ACHN (cell line): Measurements from ENCODE around the gene ZNF398.
"Not testable (repeated sequence)": the region's sequence is repeated elsewhere in the genome, so short reads cannot be mapped to it uniquely, and the experiment has no call there.

ENCODE experiments used
- DNase-seq: peaks from one replicate; pipeline ENCODE4 v3.0.0-alpha.2; 2015
- in situ Hi-C: cut with HindIII; loops from 2 replicates; pipeline ENCODE4 v1.10.0; 2017; ENCODE audit warnings: low sequenced_read_pairs, low pct_ligation_motif_present, low pct_unique_long_range_greater_than_20kb

The ZNF398 gene, protein sequence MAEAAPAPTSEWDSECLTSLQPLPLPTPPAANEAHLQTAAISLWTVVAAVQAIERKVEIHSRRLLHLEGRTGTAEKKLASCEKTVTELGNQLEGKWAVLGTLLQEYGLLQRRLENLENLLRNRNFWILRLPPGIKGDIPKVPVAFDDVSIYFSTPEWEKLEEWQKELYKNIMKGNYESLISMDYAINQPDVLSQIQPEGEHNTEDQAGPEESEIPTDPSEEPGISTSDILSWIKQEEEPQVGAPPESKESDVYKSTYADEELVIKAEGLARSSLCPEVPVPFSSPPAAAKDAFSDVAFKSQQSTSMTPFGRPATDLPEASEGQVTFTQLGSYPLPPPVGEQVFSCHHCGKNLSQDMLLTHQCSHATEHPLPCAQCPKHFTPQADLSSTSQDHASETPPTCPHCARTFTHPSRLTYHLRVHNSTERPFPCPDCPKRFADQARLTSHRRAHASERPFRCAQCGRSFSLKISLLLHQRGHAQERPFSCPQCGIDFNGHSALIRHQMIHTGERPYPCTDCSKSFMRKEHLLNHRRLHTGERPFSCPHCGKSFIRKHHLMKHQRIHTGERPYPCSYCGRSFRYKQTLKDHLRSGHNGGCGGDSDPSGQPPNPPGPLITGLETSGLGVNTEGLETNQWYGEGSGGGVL

GRCh38 chr7:149147072-149147751 lies at the start of gene ZNF398:
Gene ZNF398 (plus strand): TSS chr7:149147453. CDS start chr7:149147743, 290 bp downstream.
- in situ Hi-C loops, result no loop called here
- peak; percentile 86 for DNase-seq

DNA sequence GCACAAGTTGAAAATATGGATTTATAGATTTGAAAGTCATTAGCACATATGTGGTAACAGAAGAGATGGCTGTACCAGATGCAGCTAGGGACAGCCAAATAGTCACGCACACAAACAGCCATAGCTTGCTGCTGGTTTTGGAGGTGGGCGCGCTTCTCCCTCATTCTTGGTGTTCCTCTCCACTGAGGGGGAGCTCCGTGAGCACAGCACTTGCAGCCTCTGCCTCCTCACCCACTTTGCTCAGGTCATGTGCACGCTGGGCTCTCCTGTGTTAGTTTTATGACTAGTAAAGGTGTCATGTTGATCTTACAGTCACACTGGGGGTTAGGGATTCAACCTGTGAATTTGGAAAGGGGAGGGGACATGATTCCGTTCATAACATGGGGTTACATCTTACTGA lies 48.2 kb upstream of the ZNF398 start:
- in situ Hi-C loops, result no loop called here
- DNase-seq, result no peak

- DNase-seq, result no peak
- in situ Hi-C loops, result no loop called here
These were observed 46.4 kb upstream of the ZNF398 start for GRCh38 chr7:149100821-149101220.

GRCh38 chr7:149102666-149103065 lies 44.6 kb upstream of the ZNF398 start:
- DNase-seq, result no peak
- in situ Hi-C loops, result no loop called here

DNA sequence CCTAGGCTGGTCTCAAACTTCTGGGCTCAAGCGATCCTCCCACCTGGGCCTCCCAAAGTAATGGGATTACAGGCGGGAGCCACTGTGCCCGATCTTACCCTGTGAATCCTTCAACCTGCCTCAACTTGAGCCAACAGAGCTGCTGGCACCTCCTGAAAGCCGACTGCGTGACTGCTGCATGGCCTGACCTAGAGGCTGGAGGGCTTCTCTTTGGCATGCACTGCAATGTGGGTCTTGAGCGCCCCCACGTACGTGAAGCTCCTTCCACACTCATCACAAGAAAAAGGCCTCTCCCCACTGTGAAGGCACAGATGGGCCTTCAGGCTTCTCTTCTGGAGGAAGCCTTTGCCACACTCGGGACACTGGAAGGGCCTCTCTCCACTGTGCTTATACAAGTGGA lies 43.8 kb upstream of the ZNF398 start:
- in situ Hi-C loops, result no loop called here
- no peak for DNase-seq

GRCh38 chr7:149104214-149104613 lies 43.0 kb upstream of the ZNF398 start:
- in situ Hi-C loops, result no loop called here

DNA sequence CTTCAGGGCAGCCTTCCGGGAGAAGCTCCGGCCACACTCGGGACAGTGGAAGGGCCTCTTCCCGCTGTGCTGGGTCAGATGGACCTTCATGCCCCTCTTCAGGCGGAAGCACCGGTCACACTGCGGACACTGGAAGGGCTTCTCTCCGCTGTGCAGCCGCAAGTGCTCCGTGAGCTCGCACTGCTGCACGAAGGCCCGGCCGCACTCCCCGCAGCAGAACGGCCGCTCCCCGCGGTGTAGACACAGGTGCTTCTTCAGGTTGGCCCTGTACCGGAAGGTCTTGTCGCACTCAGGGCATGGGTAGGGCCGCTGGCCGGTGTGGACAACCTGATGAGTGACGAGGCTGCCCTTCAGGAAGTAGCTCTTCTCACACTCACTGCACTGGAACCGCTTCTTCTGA lies 42.5 kb upstream of the ZNF398 start:
- in situ Hi-C loops, result no loop called here

More at GRCh38 chr7:149104214-149104613, 43.0 kb upstream of the ZNF398 start:
- no peak for DNase-seq

DNA sequence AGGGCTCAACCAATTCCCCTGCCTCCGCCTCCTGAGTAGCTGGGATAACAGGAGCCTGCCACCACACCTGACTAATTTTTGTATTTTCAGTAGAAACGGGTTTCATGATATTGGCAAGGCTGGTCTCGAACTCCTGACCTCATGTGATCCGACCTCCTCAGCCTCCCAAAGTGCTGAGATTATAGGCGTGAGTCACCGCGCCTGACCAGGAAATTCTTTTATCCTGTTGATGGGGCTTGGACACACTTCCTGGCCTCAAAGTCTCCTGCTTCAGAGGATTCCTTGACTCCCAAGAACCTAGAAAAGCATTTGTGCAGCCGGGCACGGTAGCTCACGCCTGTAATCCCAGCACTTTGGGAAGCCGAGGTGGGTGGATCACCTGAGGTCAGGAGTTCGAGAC lies 37.3 kb upstream of the ZNF398 start:
- in situ Hi-C loops, result no loop called here
- no peak for DNase-seq

More for the DNA sequence above, 42.5 kb upstream of the ZNF398 start:
- DNase-seq, result no peak

GRCh38 chr7:149125189-149125862 lies 21.9 kb upstream of the ZNF398 start:
- in situ Hi-C loops, result no loop called here
- DNase-seq, result peak; percentile 26

DNA sequence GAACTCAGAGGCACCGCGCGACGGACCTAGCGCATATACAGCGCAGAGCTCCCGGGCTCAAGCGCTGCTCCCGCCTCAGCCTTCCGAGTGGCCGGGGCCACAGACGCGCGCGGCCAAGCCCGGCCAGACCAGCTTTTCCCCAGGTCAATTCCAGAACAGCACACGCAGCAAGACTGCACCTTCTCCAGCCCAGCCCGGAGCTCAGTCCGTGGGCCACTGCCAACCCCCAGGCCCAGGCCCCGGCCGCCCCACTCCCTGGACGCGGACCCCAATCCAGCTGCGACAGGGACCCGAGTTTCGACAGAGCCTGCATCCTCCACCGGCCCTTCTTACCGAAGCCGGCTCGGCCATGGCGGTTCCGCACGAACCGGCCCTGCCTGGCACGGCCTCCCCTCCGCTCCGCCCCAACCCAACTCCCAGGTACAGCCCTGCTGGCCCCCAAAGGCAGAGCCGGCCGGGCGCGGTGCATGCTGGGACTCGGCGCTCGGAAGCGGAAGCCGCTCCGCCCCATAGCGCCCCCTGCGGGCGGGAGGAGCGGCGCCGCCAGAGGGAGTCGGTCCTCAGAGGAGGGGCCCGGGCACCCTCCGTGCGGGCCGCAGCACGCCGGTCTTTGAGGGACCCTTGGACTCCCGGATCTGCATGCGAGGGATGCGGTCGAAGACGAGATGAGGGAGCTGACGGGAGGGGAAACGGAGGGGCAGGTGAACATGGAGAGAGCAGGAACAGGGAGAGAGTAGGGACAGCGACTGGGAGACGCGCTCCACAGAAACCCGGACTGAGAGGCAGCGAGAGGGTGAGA lies 21.2 kb upstream of the ZNF398 start, which contains the start of gene ZNF425:
ZNF425 (minus strand) TSS at position 462 of the 799 bp plus-strand sequence; CDS start at position 351, 111 bp downstream.
- DNase-seq, result peak; percentile 98
- in situ Hi-C loops, result no loop called here

GRCh38 chr7:149126662-149127266 lies 20.5 kb upstream of the ZNF398 start:
- in situ Hi-C loops, result no loop called here
- DNase-seq, result peak; percentile 48

- no peak for DNase-seq
- in situ Hi-C loops, result no loop called here
These were observed 16.6 kb upstream of the ZNF398 start for GRCh38 chr7:149130572-149131198.

GRCh38 chr7:149133028-149133710 lies 14.1 kb upstream of the ZNF398 start:
- in situ Hi-C loops, result no loop called here
- DNase-seq, result no peak

- no peak for DNase-seq
- in situ Hi-C loops, result no loop called here
These were observed 11.1 kb upstream of the ZNF398 start for GRCh38 chr7:149136118-149136517.

DNA sequence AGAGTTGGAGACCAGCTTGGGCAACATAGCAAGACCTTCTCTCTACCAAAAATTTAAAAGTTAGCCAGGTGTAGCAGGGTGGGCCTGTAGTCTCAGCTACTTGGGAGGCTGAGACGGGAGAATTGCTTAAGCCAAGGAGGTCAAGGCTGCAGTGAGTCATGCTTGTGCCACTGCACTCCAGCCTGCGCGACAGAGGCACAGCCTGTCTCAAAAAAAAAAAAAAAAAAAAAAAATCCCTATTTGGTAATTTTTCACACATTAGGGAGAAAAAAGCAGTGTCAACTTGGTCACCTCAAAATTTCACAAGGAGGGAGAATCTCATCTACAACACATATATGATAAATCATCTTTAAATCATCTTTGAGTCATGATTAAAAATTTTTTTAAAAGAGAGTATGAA lies 6.4 kb upstream of the ZNF398 start:
- in situ Hi-C loops, result no loop called here
- no peak for DNase-seq

- in situ Hi-C loops, result no loop called here
These were observed 5.4 kb upstream of the ZNF398 start for GRCh38 chr7:149141893-149142292.

DNA sequence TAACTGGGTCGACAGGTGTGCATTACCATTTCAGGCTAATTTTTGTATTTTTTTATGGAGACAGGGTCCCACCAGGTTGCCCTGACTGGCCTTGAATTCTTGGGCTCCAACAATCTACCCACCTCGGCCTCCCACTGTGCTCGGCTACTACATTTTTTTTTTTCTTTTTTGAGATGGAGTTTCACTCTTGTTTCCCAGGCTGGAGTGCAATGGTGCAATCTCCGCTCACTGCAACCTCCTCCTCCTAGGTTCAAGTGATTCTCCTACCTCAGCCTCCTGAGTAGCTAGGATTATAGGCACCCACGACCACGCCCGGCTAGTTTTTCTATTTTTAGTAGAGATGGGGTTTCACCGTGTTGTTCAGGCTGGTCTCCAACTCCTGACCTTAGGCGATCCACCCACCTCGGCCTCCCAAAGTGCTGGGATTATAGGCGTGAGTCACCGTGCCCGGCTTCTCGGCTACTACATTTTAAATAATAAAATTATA lies 2.8 kb upstream of the ZNF398 start:
- in situ Hi-C loops, DNase-seq: not testable (repeated sequence)

More at GRCh38 chr7:149141893-149142292, 5.4 kb upstream of the ZNF398 start:
- no peak for DNase-seq
